PC-3 (cell line): ENCODE measurements around the gene CABP7. TPM values are rescaled to one million over a fixed set of nuclear protein-coding genes. Genes with fewer than 3 reads are reported as not detected.

Experiments used
- ATAC-seq: fragments of 200-7000 bp; cut with Tn5 transposase; 2 replicates; pipeline ENCODE4 v1.9.1; 2020; ENCODE audit warnings: mild to moderate bottlenecking, moderate library complexity
- Bru-seq: library from RNA; stranded (reverse); fragments of 400-500 nt; gene quantifications from one replicate; lab custom pipeline; 2021; lab: Mats Ljungman, UMichigan
- BruChase-seq, 2 experiments: library from RNA; stranded (reverse); fragments of 400-500 nt; gene quantifications; one replicate each; lab custom pipeline; 2021; lab: Mats Ljungman, UMichigan
- BruUV-seq: library from RNA; stranded (reverse); fragments of 400-500 nt; replicated peaks from 2 replicates; lab custom pipeline; 2021; lab: Mats Ljungman, UMichigan
- CTCF ChIA-PET: fragments of 300-600 bp; sonication (Branson Sonifier 250); formaldehyde crosslinking; loops from one replicate; lab custom pipeline; 2022; ENCODE audit warnings: antibody characterized with exemption; lab: Charles Lee
- POLR2A ChIA-PET: fragments of 300-600 bp; sonication (Branson Sonifier 250); formaldehyde crosslinking; loops from one replicate; lab custom pipeline; 2022; ENCODE audit warnings: antibody characterized with exemption; ENCODE audit not compliant: unreplicated experiment; lab: Charles Lee
- DNase-seq: peaks from one replicate; pipeline ENCODE4 v3.0.0-alpha.2; 2015
- H2AFZ ChIP-seq: fragments of 300-600 bp; sonication (generic); 2 replicates; pipeline ENCODE4 v1.6.0; 2016; ENCODE audit warnings: antibody characterized with exemption, low read length
- H3F3A ChIP-seq: fragments of 300-600 bp; sonication (generic); one replicate; pipeline ENCODE4 v1.6.0; 2017; ENCODE audit warnings: antibody characterized with exemption, low read length, control low read depth, mild to moderate bottlenecking; ENCODE audit not compliant: unreplicated experiment
- H3K27ac ChIP-seq: fragments of 300-600 bp; sonication (generic); 2 replicates; pipeline ENCODE4 v1.5.1; 2016; ENCODE audit warnings: mild to moderate bottlenecking, low read length
- H3K27me3 ChIP-seq: fragments of 300-600 bp; sonication (generic); 2 replicates; pipeline ENCODE4 v1.6.1; 2016; ENCODE audit warnings: low read length, mixed read lengths
- H3K36me3 ChIP-seq: fragments of 300-600 bp; sonication (generic); 2 replicates; pipeline ENCODE4 v1.6.1; 2016; ENCODE audit warnings: low read depth, mixed run types, low read length, mixed read lengths
- H3K4me1 ChIP-seq: fragments of 300-600 bp; sonication (generic); 2 replicates; pipeline ENCODE4 v1.5.1; 2016; ENCODE audit warnings: low read length; ENCODE audit not compliant: insufficient read depth
- H3K4me2 ChIP-seq: fragments of 300-600 bp; sonication (generic); 2 replicates; pipeline ENCODE4 v1.6.0; 2016; ENCODE audit warnings: low read length
- H3K4me3 ChIP-seq: fragments of 300-600 bp; sonication (generic); 2 replicates; pipeline ENCODE4 v1.5.1; 2016; ENCODE audit warnings: mild to moderate bottlenecking, low read length, mixed read lengths
- H3K79me2 ChIP-seq: fragments of 300-600 bp; sonication (generic); 2 replicates; pipeline ENCODE4 v1.6.1; 2017; ENCODE audit warnings: low read length, mixed read lengths
- H3K9ac ChIP-seq: fragments of 300-600 bp; sonication (generic); 2 replicates; pipeline ENCODE4 v1.6.0; 2016; ENCODE audit warnings: mild to moderate bottlenecking, low read length
- H3K9me2 ChIP-seq: fragments of 300-600 bp; sonication (generic); replicated peaks from 2 replicates; pipeline ENCODE4 v1.6.1; 2016; ENCODE audit warnings: mixed run types, low read length, mixed read lengths
- H3K9me3 ChIP-seq: fragments of 300-600 bp; sonication (generic); 2 replicates; pipeline ENCODE4 v1.6.1; 2016; ENCODE audit warnings: low read length, mixed read lengths
- H4K20me1 ChIP-seq: fragments of 300-600 bp; sonication (generic); 2 replicates; pipeline ENCODE4 v1.6.1; 2016; ENCODE audit warnings: low read length, mixed read lengths
- EZH2 ChIP-seq: fragments of 300-600 bp; sonication (generic); IDR thresholded peaks from one replicate; pipeline ENCODE4 v1.6.1; 2017; ENCODE audit warnings: antibody characterized with exemption, mild to moderate bottlenecking, low read length; ENCODE audit not compliant: unreplicated experiment
- EZH2phosphoT487 ChIP-seq: fragments of 300-600 bp; sonication (generic); IDR thresholded peaks from 2 replicates; pipeline ENCODE4 v1.6.1; 2018; ENCODE audit warnings: mild to moderate bottlenecking, antibody characterized with exemption, low read length, borderline replicate concordance
- intact Hi-C: fragments of 100-400 bp; cut with micrococcal nuclease; formaldehyde crosslinking; loops from 2 replicates; pipeline ENCODE4 v1.9.0; 2023
- long read RNA-seq: library from polyadenylated mRNA; unstranded; transcript quantifications from one replicate; pipeline ENCODE4 v2.0.0, GENCODE V29; 2021; ENCODE audit not compliant: unreplicated experiment
- total RNA-seq: library from RNA; depleted of rRNA; stranded (reverse); fragments of >200 nt; gene quantifications from 2 replicates; pipeline ENCODE4 v1.2.3, GENCODE V29; 2014; rRNA removed
- TF ChIP-seq, protein P1 (sequence below): fragments of 300-600 bp; sonication (generic); conservative IDR thresholded peaks from 2 replicates; pipeline ENCODE4 v1.5.1; 2017; ENCODE audit warnings: antibody characterized with exemption, low read depth, mild to moderate bottlenecking, low read length

CABP7 gene
- total RNA-seq, result 0.69 and 0.87 TPM in 2 replicates
- percentile 16 among the genes with signal in this experiment for Bru-seq, nascent RNA
- BruChase-seq, experiment 1, labeled RNA remaining after a 6-hour chase, result percentile 30 among the genes with signal in this experiment
- BruChase-seq, experiment 2, labeled RNA remaining after a 2-hour chase, result percentile 26 among the genes with signal in this experiment
- long read RNA-seq, partial matches to known transcripts, result 0 of 2 reads
- long read RNA-seq, other reads (novel, unspliced or antisense), result 1 of 2 reads

DNA sequence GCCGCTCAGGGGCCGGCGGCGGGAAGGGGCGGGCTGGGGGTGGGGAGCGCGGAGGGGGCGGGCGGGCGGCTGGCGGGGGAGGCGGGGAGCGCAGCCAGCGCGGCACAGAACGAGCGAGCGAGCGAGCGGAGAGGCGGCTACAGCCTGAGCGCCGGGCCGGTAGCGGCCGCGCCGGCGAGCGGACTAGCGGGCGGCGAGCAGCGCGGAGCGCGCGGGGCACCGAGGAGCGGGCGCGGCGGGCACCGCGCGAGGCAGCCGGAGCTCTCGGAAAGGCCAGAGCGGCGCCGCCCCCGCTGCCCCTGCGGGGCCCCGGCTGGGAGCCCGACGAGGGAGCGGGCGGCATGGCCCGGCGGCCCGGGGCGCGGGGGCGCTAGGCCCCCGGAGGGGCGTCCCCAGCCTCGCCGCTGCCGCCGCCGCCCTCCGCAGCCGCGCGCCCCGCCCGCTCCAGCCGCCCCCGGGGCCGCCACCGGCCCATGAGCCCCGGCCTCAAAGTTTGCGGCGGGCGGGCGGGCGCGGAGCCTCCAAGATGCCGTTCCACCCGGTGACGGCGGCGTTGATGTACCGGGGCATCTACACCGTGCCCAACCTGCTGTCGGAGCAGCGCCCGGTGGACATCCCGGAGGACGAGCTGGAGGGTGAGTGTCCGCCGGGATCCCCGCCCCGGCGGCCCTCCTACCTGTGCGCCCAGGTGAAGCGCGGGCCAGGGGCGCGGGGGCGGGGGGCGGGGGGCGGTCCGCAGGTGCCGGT lies at the start of gene CABP7:
Gene CABP7 (plus strand): TSS at position 105 of the 747 bp plus-strand sequence. CDS start 422 bp downstream, at position 527.
- Histone ChIP-seq H3K9me3 (no peaks in the 10 kb centered on the region), H3K79me2 (no peaks in the 10 kb centered on the region), H3K27ac (no peak within 1 kb of the TSS), H3K27me3 (peaks cover 8% of the 10 kb centered on the region), H3K36me3 (no peaks in the 10 kb centered on the region), H3K4me1 (no peaks in the 10 kb centered on the region; the same call in 1 of the 2 replicates), H3K4me2 (peak within 1 kb of the TSS; percentile 73), H3F3A (no peaks in the 10 kb centered on the region), H4K20me1 (no peaks in the 10 kb centered on the region), H3K9ac (no peak within 1 kb of the TSS), H2AFZ (0 out of 2 replicates have a peak within 1 kb of the TSS, but pooled peaks have one; percentile 48), H3K9me2 (no peaks in the 10 kb centered on the region), H3K4me3 (peak within 1 kb of the TSS; percentile 50; the same call in 1 of the 2 replicates)
- ChIA-PET POLR2A (no interaction called here), CTCF (no interaction called here)
- peak; percentile 7 for DNase-seq
- TF ChIP-seq, protein P1, sequence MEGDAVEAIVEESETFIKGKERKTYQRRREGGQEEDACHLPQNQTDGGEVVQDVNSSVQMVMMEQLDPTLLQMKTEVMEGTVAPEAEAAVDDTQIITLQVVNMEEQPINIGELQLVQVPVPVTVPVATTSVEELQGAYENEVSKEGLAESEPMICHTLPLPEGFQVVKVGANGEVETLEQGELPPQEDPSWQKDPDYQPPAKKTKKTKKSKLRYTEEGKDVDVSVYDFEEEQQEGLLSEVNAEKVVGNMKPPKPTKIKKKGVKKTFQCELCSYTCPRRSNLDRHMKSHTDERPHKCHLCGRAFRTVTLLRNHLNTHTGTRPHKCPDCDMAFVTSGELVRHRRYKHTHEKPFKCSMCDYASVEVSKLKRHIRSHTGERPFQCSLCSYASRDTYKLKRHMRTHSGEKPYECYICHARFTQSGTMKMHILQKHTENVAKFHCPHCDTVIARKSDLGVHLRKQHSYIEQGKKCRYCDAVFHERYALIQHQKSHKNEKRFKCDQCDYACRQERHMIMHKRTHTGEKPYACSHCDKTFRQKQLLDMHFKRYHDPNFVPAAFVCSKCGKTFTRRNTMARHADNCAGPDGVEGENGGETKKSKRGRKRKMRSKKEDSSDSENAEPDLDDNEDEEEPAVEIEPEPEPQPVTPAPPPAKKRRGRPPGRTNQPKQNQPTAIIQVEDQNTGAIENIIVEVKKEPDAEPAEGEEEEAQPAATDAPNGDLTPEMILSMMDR, result no peak
- TF ChIP-seq EZH2phosphoT487 (no peak), EZH2 (no peak)
- intact Hi-C loops, result no loop called here
- ATAC-seq, result peak; percentile 42
- no TSS peak for BruUV-seq

GRCh38 chr22:29670626-29671025 lies 49.2 kb upstream of the CABP7 start:
- no peak for TF ChIP-seq EZH2
- no peak for TF ChIP-seq EZH2phosphoT487
- no peaks in the 10 kb centered on the region for H3K4me1 ChIP-seq
- no peak for DNase-seq
- H3K9ac ChIP-seq, result no peak overlapping the region
- no peaks in the 10 kb centered on the region for H3K9me3 ChIP-seq
- no peaks in the 10 kb centered on the region for H3K9me2 ChIP-seq
- intact Hi-C loops, result no loop called here
- no peak overlapping the region for H3K27ac ChIP-seq
- H2AFZ ChIP-seq, result no peak overlapping the region
- BruUV-seq, result no TSS peak
- H3F3A ChIP-seq, result no peaks in the 10 kb centered on the region
- no peak for ATAC-seq
- H4K20me1 ChIP-seq, result no peaks in the 10 kb centered on the region; the same call in 1 of the 2 replicates
- H3K4me2 ChIP-seq, result no peak overlapping the region
- H3K79me2 ChIP-seq, result no peaks in the 10 kb centered on the region
- CTCF ChIA-PET, result no interaction called here
- no peaks in the 10 kb centered on the region for H3K27me3 ChIP-seq
- H3K36me3 ChIP-seq, result peaks cover 35% of the 10 kb centered on the region
- no peak overlapping the region for H3K4me3 ChIP-seq
- POLR2A ChIA-PET, result no interaction called here

GRCh38 chr22:29673361-29674066 lies 46.3 kb upstream of the CABP7 start:
- Histone ChIP-seq H3K4me1 (no peaks in the 10 kb centered on the region), H3K36me3 (peaks cover 53% of the 10 kb centered on the region), H3K79me2 (no peaks in the 10 kb centered on the region), H3K9ac (no peak overlapping the region), H3K4me3 (no peak overlapping the region), H3K9me3 (no peaks in the 10 kb centered on the region), H3K27me3 (no peaks in the 10 kb centered on the region), H2AFZ (no peak overlapping the region), H3K9me2 (no peaks in the 10 kb centered on the region), H3K27ac (no peak overlapping the region), H4K20me1 (no peaks in the 10 kb centered on the region; the same call in 1 of the 2 replicates), H3F3A (no peaks in the 10 kb centered on the region), H3K4me2 (no peak overlapping the region)
- ATAC-seq (no peak), DNase-seq (no peak)
- BruUV-seq, result no TSS peak
- ChIA-PET POLR2A (no interaction called here), CTCF (no interaction called here)
- TF ChIP-seq, protein P1, result no peak
- TF ChIP-seq EZH2phosphoT487 (no peak), EZH2 (no peak)
- intact Hi-C loops, result no loop called here
